T-helper 2 cell treated with Interferon-gamma antibody and Interleukin-4, amounts not matched to agents 100 ng/mL and 5 ng/mL, for 36 hours (primary cell): ENCODE data around the gene VANGL1. TPM values are rescaled to one million over a fixed set of nuclear protein-coding genes. Genes with fewer than 3 reads are reported as not detected.

Experiments used
- intact Hi-C: fragments of 100-400 bp; cut with micrococcal nuclease; formaldehyde crosslinking; loops from one replicate; pipeline ENCODE4 v1.15.1; 2023
- total RNA-seq: library from RNA; stranded (reverse); gene quantifications from 2 replicates; pipeline ENCODE4 v1.2.3, GENCODE V29; 2022

VANGL1 gene
- total RNA-seq, 1 donor from 2014 or later, result 16.8 TPM

- intact Hi-C loops, result no loop called here
Measured at GRCh38 chr1:115666206-115666605, 24.4 kb downstream of the VANGL1 start.

GRCh38 chr1:115666702-115667101, 24.9 kb downstream of the VANGL1 start:
- intact Hi-C loops, result no loop called here

- intact Hi-C loops, result no loop called here
Measured at GRCh38 chr1:115668579-115668978, 26.8 kb downstream of the VANGL1 start.

GRCh38 chr1:115669002-115669673, 27.4 kb downstream of the VANGL1 start:
- intact Hi-C loops, result no loop called here

- intact Hi-C loops, result no loop called here
Measured at GRCh38 chr1:115669886-115670285, 28.1 kb downstream of the VANGL1 start.

GRCh38 chr1:115670476-115671175, 28.9 kb downstream of the VANGL1 start:
- intact Hi-C loops, result no loop called here

GRCh38 chr1:115671176-115671934, 29.6 kb downstream of the VANGL1 start:
- intact Hi-C loops, result no loop called here

GRCh38 chr1:115672224-115673009, 30.6 kb downstream of the VANGL1 start:
- intact Hi-C loops, result no loop called here

- intact Hi-C loops, result no loop called here
Measured at GRCh38 chr1:115676498-115677181, 34.9 kb downstream of the VANGL1 start.

GRCh38 chr1:115677182-115677555, 35.4 kb downstream of the VANGL1 start:
- intact Hi-C loops, result no loop called here

GRCh38 chr1:115677565-115677964, 35.8 kb downstream of the VANGL1 start:
- intact Hi-C loops, result no loop called here

- intact Hi-C loops, result no loop called here
Measured at GRCh38 chr1:115678141-115678540, 36.4 kb downstream of the VANGL1 start.

GRCh38 chr1:115679141-115679611, 37.4 kb downstream of the VANGL1 start:
- intact Hi-C loops, result no loop called here

GRCh38 chr1:115680730-115681111, 39.0 kb downstream of the VANGL1 start:
- intact Hi-C loops, result no loop called here

- intact Hi-C loops, result no loop called here
Measured at GRCh38 chr1:115682792-115683191, 41.0 kb downstream of the VANGL1 start.

- intact Hi-C loops, result no loop called here
Measured at GRCh38 chr1:115685029-115685705, 43.4 kb downstream of the VANGL1 start.

GRCh38 chr1:115687744-115688143, 46.0 kb downstream of the VANGL1 start:
- intact Hi-C loops, result no loop called here

- intact Hi-C loops, result no loop called here
Measured at GRCh38 chr1:115690972-115691371, 49.2 kb downstream of the VANGL1 start.

- intact Hi-C loops, result no loop called here
Measured at GRCh38 chr1:115692224-115692623, 50.5 kb downstream of the VANGL1 start.

- intact Hi-C loops, result no loop called here
Measured at GRCh38 chr1:115694805-115695204, 53.0 kb downstream of the VANGL1 start.
